GM12892 (cell line): Measurements from ENCODE around the gene SPACA7.

Source experiments
- POLR2A ChIP-seq: IDR thresholded peaks from 2 replicates; pipeline ENCODE4 v1.6.1; 2011; ENCODE audit warnings: low read depth, low read length, control low read depth
- POLR2AphosphoS5 ChIP-seq: IDR thresholded peaks from 2 replicates; pipeline ENCODE4 v1.6.1; 2011; ENCODE audit warnings: low read depth, low read length, control low read depth
- TAF1 ChIP-seq: IDR thresholded peaks from 2 replicates; pipeline ENCODE4 v1.6.1; 2011; ENCODE audit warnings: low read depth, mild to moderate bottlenecking, control low read depth, low read length, borderline replicate concordance

- TF ChIP-seq TAF1 (no peak), POLR2A (no peak), POLR2AphosphoS5 (no peak)
Observed at GRCh38 chr13:112354330-112355273, 21.6 kb upstream of the SPACA7 start.
